ENCODE measurements around the gene DLGAP3.

Gene DLGAP3

DNA sequence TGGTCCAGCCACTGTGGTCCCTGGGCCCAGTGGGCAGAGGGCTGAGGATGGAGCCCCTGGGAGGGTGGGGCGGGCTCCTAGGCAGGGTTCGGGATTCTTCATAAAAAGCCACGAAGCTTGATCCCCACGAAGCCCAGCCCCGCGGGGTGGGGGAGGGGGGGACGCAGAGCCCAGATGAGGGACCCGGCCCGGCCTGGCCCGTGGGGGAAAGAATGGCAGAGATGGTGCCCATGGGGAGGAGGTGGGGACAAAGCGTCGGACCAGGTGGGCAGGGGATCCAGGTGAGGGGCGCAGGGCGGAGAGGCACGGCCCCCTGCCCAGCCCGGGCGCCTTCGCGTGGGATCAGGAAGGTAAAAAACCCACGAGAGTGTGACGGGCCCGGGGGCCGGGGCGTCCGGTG lies 63.9 kb downstream of the DLGAP3 start:
- DNase-seq: no peak

DNA sequence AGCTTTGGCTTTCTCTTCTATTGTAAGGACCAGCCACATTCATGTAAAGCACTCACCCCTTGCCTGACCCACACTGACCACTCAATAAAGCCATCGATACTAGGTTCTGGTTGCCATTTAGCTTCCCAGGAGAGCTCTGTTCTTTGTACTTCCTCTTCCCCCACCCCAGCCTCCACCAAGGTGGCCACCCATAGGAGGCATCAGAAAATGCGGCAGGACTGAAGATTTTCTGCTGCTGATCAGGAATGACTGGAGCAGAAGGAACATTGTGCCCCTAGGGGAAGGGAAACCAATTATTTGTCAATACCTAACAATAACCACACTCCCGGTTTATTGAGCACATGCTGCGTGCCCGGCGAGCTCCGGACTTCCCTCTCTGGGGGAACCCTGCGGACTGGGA lies 64.7 kb downstream of the DLGAP3 start:
- DNase-seq: no peak

DNA sequence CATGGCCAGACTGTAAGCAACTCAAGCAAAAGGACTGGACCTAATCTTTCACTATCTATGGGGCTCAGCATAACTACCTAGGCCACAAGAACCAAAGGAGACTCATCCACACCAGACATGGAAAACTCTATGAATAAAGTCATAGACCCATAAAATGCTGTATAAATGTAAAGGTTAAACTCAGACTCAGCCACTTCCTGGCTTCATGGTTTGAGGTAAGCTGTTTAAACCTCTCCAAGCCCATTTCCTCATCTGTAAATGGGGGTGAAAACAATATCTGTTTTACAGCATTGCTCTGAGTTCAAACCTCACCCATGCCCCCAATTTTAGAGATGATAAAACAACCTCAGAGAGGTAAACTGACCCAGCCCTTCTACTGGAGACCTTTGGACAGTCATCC lies 65.9 kb downstream of the DLGAP3 start:
- DNase-seq: no peak

DNA sequence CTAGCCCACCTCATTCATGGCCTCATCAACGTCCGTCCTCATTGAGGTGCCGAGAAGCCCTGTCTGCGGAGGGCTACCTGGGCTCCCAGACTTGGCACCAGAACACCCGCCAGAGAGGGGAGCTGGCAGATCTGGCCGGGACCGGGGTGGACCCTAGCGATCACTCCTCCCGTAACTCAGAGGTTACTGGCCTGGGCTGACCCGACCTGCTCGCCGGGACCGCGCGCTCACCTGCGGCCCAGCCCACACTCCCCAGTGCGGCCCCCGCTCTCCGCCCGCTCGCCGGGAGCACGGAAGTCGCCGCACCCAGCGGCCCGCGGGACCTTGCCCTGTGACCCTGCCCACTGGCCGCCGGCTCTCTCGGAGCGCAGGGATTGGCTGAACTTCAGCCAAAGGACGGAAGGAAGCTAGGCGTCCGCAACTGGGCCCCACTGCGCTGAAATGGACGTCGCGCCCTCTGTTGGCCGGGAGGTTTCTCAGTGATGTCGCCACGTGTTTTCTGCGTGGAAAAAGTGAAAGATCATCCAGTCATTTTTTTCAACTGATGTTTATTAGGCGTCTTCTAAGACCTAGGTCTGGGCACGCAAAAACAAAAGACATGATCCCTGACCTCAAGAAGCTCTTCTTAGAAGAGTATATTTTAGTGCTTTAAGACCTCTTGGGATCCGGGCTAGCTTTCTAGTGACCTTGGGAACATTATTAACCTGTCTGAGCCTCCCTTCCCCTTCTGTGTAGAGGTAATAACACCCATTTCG lies 69.8 kb downstream of the DLGAP3 start, which contains the start of gene SMIM12:
Gene SMIM12, minus strand, starts transcription at position 304 of the 755 bp plus-strand sequence. CDS start 3,772 bp downstream, outside the sequence.
- peak; percentile 71 for DNase-seq

DNA sequence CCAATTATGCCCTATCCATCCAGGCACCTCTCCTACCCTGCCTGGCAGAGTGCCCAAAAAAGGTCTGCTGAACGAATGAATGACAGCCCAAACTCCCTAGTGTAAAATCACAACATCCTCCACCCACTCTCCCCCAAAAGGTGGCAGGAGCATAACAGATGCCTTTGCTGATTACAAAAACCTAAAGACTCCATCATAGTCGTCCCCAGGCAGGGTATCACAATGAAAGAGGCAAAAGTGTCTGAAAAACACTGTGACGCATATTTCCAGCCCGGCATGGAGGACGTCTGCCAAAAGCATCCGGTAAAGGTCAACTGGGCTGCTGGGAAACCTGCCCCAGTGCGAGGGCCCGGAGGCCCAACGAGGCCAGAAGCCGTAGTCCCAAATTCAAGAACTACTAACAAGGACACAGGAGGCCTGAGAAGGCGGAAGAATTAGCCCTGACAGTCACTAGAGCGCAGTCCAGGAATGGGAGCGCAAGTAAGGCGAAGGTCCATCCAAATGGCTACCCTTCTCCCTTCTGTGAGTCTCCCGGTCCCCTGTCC lies 70.5 kb downstream of the DLGAP3 start:
- no peak for DNase-seq

DNA sequence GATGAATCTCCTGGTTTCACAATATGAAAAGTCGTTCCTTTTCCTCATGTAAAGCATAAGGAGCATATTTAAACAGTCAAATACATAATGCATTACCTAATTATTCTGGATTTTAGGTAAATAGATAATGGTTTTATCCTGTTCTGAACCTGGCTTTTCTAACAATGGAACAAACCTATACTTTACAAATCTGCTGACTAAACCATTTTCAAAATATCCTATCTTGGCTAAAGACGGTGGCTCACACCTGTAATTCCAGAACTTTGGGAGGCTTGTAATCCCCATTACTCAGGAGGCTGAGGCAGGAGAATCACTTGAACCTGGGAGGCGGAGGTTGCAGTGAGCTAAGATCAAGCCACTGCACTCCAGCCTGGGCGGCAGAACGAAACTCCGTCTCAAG lies 72.8 kb downstream of the DLGAP3 start:
- DNase-seq: no peak

DNA sequence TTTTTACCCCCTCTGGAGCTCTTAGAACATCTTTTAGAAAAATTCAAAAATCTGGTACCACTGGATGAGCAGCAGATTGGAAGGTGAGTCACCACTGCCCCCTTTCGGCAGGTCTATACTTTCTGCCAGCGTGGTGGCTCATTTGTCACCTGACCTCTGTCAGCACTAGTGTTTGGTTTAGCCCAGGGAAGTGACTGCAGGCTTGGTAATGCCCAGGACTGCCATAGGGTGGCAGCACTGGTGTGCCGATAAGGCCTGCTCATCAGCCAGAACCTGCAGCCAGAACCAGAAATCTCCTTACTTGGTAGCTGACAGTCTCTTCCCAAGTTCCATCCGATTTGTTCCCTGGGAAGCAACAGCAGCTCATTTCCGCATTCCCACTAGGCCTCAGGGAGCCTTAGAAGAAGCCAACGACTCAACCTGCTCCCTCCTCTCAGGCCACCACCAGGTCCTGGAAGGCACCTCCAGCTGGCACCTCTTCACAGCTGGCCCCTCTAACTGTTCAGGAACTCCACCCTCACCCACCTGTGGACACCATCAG lies 76.7 kb downstream of the DLGAP3 start:
- peak; percentile 89 for DNase-seq

DNA sequence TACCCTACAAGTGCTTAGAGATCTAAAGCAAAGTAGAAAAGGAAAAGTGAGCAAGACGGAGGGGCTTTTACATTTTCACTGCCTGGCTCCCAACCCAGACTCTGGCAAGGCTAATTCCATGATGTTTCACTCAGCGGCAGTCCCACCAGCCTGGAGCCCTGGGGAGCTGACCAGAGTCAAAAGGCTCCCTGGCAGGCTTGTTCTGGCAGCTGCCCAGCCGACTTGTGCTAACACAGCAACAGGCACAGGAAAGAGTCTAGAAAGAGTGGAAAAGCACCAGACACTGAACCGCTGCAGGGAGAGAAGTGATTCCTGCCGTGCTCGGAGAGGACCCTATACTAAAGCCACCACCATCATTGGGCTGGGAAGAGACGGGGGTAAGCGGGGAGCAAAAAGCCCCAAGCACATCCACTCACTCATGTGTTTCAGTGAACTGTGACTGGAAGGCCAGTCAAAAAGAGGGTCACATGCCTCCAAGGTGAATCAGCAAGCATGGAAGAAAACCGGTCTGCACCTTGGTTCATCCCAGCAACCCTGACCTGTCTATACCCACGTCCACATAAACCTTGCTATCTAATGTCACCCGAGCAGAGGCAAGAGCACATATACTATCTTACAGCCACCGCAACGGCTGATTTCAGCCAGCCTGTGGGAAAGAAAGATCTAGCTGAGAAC lies 77.9 kb downstream of the DLGAP3 start:
- no peak for DNase-seq

DNA sequence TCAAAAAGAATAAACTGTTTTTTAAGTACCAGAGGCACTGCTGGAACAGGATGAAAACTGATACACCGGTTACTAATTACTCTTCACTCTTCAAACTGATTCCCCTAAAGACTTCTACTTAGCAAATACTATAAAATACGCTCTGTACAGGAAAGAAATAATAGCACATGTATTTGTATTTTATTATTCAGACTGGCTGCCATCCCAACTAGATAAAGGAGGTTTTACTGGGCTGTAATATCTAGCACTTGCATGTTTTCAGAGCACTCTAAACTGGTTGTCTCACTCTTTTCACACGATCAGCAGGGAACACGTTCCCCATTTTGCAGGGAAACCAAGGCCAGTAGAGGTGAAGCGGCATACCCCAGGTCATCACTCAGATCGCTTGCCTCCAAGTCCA lies 79.1 kb downstream of the DLGAP3 start:
- no peak for DNase-seq

DNA sequence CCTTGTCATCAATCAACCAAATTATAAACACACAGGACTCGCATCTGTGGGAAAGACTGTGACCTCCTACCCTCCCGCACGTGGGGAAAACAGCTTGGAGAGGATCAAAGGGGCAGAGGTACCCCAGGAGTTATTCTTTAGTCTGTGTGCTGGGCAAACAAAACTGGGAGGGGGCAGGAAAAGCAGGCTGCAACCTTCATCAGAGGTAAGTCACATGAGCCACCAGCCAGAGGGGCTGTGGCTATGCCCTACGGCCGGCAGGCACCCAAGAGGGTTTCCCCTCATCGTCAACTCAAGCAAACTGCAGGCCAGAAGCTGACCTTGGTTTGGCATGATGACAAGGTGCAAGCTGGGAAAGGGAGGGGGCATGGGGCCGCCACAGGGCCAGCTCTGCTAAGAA lies 82.4 kb downstream of the DLGAP3 start:
- DNase-seq: peak; percentile 23

DNA sequence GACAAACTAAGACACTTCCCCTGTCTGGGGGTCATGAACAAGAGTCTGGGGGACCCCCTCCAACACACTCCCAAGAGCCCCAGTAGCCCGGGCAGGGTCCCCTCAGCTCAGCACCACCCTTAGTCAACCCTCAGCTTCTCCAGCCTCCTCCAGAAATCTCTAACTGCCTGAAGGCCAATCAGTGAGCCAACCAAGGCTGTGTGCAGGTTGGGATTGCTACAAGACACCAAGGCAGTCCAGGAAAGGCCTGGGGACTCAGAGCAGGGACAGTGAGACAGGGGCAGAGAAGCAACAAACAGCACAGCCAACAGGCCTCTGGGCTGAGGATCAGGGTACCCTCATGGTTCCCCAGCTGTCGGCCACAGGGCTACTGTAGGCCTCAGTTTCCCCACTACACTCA lies 83.2 kb downstream of the DLGAP3 start:
- DNase-seq: no peak

DNA sequence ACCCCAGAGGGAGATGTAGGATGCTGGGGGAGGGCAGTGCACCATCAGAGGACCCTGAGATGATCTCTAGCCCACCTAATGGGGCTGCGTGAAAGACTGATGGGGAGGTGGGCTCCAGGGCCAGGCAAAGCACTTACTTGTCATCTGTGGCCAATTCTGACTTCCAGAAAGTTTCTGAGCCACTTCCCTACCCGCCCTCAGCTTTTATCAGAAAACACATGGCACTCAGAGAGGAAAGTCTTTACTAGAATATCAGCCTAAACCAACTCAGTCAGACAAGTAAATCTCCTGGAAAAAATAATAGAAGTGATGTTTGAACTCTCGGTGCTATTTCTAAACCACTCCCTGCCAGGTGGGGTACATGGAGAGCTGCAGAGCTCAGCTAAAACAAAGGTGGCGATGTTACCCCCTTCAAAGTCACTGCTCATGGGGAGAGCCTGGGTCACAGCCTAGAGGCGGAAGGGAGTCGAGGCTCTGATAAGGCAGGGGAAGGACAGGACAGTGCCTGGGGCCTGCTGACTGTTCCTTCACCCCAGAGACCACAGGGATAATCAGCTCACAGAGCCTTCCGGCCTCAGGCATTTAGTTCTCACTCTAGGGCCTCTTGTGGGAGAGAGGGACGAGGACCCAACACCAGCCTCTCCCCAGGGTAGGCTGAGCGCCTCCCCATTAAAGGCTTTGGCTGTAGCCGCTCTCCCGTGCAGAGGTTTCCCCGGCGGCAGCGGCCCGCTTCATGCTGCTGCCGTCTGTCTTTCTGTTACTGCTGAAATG lies 84.1 kb downstream of the DLGAP3 start:
- no peak for DNase-seq

DNA sequence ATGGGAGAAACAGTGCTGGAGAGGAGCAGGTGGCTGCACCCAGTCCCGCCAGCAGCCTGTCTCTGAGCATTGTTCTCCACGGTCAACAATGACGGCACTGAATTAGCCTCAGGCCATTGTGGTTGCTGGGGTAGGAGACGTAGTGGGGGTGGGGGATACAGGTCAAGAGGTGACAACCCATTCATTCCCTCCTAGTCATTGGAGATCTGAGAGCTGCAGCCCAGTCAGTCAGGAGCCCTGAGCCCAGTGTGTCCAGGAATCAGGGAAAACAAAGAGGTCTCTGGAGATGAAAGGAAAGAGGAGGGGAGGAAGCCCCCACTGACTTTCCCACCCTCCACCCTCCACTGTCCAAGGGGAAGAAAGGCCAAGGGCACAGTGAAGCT lies 85.2 kb downstream of the DLGAP3 start:
- peak; percentile 1 for DNase-seq

DNA sequence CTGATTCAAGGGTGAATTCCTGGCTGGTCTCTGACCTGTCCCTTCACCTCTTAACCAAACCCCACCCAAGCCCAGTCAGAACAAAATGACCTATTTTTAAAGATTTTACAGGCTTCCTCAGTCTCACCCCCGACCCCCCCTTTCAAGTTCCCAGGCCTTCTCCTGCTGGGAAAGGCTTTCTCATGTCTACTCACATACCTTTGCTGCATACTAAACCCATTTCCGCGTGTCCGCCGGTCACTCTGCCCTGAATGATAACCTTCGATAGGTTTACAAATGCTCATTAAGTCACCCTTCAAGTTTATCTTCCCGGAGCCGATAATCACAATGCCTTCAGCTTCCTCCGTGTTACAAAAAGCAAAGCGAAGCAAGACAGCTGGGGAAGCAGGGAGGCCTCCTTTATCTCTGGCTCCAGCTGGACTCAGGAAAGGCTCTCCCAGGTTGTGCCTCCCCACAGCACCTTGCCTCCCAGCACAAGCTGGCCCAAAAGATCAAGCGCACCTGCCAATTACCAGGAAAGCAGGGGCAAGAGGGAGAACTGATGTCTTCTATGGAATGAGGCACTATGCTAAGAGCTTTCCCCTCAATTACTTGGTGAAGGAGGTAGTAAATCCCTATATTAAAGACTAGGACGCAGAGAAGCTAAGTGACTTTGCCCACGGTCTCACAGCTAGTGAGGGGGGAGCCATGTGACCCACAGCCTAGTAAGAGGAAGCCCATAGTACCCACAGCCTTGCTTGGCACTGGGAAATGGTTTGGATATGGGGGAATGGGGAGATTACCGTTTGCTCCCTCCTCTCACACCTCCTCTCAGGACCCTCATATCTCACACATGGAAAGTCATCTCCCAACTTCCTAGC lies 85.8 kb downstream of the DLGAP3 start:
- DNase-seq: no peak

DNA sequence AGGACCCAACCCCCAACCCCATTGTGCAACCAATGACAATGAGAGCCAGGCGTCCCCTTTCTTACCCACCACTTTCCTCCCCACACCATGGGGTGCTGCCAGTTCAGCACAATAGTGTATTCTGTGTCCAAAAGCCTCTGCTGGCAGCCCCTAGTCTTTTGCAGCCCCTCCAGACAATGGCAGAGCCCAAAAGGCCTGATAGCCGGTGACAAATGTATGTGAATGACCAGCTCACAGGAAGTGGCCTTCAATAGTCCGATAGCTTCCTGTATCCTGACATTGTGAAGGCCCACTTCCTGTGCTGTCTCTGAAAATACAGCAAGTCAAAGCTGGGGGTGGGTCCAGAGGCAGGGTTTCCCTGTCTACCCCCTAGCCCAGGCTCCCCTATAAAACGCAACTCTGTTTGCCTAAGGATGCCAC lies 86.5 kb downstream of the DLGAP3 start:
- no peak for DNase-seq

DNA sequence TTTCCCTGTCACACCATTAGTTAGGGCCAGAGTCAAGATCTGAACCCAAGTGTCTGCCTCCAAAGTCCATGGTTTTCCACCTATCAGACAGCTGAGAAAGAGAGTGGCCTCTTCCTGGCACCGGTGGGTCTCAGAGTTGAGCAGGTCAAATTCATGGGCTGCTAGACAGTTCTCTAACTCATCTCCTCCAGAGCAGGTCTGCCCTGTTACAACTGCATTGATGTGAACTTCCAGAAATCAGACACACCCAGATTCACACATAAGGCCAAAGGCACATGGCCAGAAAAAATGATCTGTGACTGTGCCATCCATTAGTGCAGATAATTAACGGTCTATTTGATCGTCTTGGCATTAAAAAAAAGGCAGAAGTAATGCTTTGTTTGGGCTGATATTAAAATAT lies 87.4 kb downstream of the DLGAP3 start:
- no peak for DNase-seq

DNA sequence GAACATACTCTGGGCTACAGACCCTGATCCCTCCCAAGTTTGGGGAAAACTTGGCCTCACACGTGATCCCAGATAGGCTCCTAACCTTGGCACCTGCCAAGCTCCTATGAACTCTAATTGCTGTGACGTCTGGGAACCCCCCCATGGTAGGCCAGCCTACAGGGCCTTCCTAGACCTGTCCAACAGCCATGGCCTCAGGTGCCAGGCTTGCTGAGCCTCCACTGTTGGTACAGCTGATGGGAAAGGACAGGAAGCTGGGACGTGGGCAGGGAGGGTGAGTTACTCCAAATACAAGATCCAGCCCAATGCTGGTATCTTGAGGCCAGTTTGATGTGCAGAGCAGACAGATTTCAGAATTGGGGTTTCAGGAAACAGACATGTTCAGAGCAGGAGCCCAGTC lies 89.0 kb downstream of the DLGAP3 start:
- DNase-seq: no peak

DNA sequence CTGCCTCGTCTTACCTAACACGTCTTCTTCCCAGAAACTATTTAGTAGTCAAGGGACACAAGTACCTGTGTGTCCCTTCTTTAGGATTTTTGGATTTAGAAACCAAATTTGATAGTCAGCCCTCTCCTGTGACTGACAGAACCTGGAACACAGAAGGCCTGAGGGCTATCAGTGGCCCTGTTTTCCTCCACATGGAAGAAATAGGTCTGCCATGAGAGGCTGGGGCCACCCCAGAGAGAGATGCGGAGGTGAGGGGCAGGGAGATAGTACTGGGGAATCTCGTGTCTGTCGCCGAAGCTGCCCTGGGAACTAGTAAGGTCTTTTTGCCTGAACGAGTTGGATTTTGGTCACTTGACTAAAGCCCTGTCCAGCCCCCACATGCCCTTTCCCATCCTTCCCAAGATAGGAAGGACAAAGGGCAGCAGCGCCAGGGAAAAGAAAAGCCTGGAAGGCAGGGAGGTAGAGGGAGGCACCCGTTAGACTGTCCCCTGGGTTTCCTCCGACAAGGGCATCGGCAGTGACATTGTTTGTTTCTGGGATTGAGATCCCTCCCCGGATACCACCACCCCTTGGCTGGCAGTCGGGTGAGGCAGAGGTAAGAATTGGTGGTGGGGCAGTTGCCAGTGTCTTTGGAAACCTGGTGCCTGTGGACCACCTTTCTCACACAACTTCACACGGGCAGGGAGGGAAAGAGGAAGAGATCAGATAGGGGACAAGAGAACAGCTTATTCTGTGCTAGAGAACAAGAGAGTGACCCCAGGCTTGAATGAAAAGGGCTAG lies 89.7 kb downstream of the DLGAP3 start:
- DNase-seq: no peak

DNA sequence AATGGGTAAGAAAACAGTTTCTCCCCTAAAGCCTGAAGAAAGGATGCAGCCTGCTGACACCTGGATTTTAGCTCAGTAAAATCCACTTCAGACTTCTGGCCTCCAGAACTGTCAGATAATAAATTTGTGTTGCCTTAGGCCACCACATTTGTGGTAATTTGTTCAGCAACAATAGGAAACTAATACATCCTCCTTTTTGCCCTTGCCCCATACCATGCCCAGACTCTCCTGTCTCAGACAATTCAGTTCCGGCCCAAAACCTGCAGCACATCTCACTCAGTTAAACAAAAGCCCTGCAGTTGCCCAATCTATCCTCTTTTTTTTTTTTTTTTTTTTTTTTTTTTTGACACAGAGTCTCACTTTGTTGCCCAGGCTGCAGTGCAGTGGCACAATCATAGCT lies 95.7 kb downstream of the DLGAP3 start:
- no peak for DNase-seq

DNA sequence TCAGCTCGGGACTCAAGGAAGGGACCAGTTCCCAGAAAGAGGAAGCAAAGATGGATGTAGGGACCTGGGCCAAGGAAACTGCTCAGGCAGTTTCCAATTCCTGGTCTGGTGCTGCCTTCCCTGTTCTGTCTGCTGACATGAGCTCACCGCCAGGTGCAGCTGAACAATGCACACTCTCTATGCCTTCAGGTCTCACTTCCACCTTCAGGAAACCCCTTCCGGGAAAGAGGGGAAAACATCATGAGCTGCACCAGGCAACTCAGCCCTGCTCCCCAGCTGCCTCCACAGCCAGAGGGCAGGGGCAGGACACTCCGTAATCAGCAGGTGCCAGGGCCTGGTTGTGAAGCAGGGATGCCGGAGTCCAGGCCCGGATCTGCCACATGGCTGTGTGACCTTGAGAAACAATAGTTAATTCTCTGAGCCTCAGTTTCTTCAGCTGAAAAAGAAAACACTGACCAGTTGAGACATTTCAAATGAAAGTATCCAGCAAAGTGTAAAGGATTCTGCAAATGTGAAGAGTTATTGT lies 97.7 kb downstream of the DLGAP3 start:
- DNase-seq: no peak

DNA sequence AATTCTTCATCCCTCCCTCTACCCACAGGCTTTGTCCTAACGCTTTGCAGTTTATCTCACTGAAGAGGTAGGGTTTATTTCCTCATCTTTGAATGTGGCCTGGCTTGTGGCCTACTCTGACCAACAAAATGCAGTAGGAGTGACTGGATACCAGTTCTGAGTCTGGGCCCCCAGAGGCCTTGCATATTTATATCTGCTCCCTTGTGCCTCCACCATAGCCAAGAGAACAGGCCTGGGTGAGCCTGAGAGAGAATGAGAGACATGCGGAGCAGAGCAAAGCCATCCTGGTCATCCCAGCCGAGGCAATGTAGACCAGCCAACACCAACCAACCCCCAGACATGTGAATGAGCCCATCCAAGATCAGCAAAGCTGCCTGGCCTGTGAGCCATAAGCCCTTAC lies 100.2 kb downstream of the DLGAP3 start:
- no peak for DNase-seq
